DMS153 treated with DMSO at 0.1 percent for 48 hours (cell line): ENCODE data around the gene APOO.
A peak's percentile ranks its signal among the peaks of the same experiment; 100 is the strongest.

Experiments used
- DNase-seq: peaks from one replicate; lab custom pipeline; 2025; ENCODE audit not compliant: unreplicated experiment; lab: John Stamatoyannopoulos, UW

APOO gene

GRCh38 chrX:23907498-23908218 is at the start of gene APOO, which contains the start of gene CXorf58:
APOO (minus strand) TSS chrX:23907938; CDS start chrX:23907702, 236 bp downstream.
CXorf58 (plus strand) TSS chrX:23908006; CDS start chrX:23910303, 2,297 bp downstream.
- DNase-seq, result peak; percentile 78

GRCh38 chrX:23954396-23954795 is 46.7 kb upstream of the APOO start:
- no peak for DNase-seq

DNA sequence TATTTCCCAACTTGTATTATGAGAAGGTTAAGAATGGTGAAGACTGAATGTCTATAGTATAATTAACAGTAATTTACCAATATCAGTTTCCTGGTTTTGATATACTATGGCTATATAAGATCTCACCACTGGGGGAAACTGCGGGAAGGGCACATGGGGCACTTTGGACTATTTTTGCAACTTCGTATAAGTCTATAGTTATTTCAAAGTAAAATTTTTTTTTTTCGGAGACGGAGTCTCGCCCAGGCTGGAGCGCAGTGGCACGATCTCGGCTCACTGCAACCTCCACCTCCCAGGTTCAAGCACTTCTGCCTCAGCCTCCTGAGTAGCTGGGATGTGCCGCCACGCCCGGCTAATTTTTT is 46.2 kb upstream of the APOO start:
- DNase-seq, result no peak

DNA sequence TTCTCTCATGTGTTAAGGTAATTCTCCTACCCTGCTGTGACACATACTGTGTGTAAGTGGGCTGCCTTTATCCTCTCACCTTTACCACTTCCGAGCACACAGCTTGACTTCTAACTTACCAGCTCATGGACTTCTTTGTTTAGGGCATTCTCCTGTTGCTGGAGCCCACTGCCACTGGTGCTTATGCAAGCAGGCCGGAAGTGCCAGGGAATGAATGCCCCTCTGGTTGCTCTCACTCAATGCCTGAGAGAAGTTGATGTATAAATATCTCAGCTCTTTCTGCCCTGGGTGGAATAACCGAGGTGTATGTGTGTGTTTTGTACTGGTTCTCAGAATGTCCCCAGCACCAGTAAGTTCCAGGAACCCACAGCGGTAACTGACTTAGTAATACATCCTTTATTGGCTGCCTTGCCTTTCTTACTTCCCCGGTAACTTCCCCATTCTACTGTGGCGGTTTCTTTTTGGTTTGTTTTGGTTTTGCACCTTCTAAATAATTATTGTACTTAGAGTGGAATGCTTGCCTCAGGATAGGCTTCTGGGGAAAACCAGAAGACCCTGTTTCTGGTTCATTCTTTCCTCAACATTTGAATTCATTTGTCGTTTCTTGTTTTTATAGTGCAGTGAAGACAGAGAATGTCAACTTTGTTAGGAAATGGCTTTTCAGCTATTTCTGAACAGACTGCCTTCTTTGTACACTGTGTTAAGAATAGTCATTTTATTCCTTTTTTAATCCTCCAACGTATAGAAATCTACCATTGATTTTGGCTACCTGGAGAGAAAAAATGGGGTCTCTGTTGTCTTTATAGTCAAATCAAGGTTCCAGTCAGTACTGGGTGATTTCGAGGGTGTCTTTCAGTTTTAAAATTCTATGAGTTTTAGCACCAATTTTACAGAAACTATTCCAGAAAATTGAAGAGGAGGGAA is 45.5 kb upstream of the APOO start:
- no peak for DNase-seq

- no peak for DNase-seq
Measured at GRCh38 chrX:23952391-23952790, 44.7 kb upstream of the APOO start.

DNA sequence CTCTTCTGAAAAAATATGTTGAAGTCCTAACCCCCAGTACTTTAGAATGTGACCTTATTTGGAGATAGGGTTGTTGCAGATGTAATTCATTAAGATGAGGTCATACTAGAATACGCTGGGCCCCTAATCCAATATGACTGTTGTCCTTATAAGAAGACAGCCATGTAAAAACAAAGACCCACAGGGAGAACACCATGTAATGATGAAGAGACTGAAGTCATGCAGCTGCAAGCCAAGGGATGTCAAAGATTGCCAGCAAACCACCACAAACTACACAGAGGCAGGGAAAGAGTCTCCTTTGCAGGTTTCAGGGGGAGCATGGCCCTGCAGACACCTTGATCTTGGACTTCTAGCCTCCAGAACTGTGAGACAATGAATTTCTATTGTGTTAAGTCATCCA is 37.5 kb upstream of the APOO start:
- no peak for DNase-seq

DNA sequence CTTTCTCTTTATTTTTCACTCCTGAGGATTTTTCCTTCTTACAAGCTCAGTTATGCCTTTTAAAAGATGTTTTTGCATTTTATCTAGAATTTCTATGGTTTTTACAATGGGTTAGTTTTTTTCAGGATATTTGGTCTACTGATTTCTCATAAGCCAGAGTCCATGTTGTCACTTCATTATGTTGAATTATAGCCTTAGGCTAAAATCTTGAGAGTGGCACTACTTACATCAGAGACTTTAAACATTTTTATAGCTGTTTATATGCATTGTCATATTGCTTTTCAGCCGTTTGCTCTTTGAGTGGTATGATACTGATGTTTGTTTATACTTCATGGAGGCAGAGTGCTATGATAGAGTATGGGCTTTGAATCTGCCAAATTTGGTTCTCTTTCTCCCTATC is 36.5 kb upstream of the APOO start:
- DNase-seq, result no peak

DNA sequence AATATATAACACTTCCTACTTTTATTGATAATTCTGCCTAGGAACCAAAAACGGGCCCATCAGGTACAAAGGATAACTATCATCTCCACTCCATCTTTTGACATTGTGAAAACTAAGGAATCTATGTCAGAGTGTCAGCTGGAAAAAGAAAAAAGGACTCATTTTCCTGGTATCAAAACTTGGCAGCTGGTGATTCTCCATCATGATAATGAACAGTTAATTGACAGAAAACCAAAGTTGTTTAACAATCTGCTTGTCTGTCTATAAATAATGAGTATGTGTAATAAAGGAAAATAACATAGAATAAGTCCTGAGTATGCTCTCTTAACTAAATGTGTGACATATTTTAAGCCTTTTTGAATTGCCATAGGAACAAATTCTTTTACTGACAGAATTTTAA is 31.5 kb upstream of the APOO start:
- DNase-seq, result no peak

GRCh38 chrX:23938690-23939089 is 31.0 kb upstream of the APOO start:
- no peak for DNase-seq

DNA sequence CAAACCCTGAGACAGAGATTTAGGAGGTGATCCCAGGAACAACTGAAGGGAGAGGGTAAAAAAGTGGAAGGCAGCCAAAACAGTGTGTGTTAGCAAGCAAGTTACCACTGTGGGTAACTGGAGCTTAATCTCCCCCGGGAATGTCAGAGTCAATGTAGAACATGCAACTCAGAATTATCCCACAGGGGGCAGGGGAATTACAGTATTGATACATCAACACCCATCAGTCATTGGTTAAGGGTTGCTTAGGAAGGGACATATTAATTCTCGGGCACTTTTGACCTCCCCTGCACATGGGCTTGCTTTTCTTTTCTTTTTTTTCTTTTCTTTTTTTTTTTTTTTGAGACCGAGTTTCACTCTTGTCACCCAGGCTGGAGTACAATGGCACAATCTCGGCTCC is 29.4 kb upstream of the APOO start:
- DNase-seq, result no peak

- no peak for DNase-seq
Measured at GRCh38 chrX:23936180-23936579, 28.4 kb upstream of the APOO start.

DNA sequence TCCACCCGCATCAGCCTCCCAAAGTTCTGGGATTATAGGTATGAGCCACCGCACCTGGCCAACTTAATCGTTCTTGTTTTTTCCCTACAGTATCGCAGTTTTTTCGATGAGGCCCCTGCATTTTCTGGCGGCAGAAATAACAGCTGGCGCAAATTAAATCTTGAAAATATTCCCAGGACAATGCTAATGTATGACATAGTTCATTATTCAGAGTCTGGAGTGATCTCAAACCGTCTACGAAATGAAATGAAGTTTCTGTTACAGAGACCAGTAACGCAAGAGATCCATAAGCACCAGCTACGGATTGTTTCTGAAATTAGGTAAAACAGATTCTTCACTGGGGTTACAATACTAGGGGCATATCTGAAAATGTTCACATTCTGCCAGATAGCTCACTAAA is 27.4 kb upstream of the APOO start:
- no peak for DNase-seq

- no peak for DNase-seq
Measured at GRCh38 chrX:23932046-23932445, 24.3 kb upstream of the APOO start.

- DNase-seq, result no peak
Measured at GRCh38 chrX:23930894-23931604, 23.3 kb upstream of the APOO start.

- no peak for DNase-seq
Measured at GRCh38 chrX:23926015-23926414, 18.3 kb upstream of the APOO start.

DNA sequence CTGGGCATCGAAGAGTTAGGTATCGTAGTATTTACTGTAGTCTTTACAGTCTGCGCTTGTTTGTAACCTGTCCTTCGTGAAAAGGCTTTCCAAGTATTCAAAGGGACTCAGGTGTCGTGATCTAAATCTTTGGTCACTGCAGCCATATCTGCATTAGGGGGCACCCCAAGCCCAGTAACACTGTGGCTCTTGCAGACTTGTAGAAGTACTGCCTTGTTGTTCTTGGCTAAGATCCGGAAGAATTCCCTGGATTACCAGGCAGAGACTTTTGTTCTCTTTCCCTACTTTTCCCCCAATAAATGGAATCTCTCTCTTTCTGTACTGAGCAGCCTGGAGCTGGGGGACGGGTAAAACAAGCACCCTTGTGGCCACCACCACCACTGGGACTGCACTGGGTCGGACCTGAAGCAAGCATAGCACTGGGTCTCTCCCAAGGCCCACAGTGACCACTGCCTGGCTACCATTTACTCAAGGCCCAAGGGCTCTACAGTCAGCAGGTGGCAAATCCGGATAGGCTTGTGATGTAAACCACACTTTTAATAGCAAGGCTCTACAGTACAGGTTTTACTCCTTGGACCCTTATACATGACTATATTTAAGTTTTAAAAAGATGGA is 12.1 kb upstream of the APOO start:
- no peak for DNase-seq

DNA sequence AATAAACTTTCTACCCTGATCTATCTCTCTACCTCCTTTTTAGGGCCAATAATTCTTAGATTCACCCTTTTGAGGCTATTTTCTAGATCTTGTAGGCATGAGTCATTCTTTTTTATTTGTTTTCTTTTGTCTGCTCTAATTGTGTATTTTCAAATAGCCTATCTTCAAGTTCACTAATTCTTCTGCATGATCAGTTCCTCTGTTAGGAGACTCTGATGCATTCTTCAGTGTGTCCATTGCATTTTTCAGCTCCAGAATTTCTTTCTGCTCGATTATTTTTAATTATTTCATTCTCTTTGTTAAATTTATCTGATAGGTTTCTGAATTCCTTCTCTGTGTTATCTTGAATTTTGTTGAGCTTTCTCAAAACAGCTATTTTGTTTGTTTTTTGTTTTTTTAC is 11.4 kb upstream of the APOO start:
- no peak for DNase-seq

DNA sequence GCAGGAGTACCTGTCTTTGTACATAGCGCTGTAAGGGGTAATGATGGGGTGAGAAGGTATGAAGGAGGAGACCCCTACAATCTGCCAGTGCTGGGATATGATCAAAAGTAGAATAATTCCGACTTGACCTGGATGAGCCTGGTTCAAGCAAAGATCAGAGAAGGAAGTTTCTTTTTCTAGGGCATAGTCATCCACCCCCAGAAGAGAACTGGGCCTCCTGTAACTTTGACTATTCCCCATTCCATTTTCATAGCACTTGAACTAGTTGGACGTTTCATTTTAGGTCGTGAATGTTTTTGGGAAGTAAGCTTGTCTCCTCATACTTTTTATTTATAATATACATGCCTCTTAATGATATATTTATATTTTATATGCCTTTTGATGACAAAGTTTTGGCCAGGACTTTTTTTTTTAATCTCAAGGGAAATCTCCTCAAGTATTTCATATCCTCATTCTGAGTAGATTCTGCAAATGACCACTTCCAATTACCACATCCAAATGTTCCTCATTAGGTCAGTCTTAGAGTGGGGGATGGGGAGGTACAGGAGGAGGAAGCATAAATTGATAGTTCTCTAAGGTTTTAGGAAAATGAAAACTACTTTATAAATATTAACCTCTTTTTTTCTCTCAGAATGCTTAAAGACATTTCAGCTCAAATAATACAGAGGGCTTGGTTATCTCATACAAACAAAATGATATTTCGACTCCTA is 3.5 kb upstream of the APOO start:
- DNase-seq, result no peak

- DNase-seq, result no peak
Measured at GRCh38 chrX:23908219-23909004, 674 bp upstream of the APOO start.

- DNase-seq, result no peak
Measured at GRCh38 chrX:23907111-23907497, 634 bp downstream of the APOO start.
